Sigmoid colon (tissue), 4 donors: ENCODE data around the gene NRG3.

Experiments
- POLR2AphosphoS5 ChIP-seq, 4 donors: sonication (generic); formaldehyde crosslinking; IDR thresholded peaks; one replicate each; pipeline ENCODE4 v1.6.1; 2017; ENCODE audit warnings: antibody characterized with exemption in 4 of 4
- TF ChIP-seq, protein P1 (sequence below), 4 experiments: fragments of 450-650 bp in 3 of 4; fragments of 200-600 bp in 1 of 4; IDR thresholded peaks; one replicate each; pipeline ENCODE4 v1.5.1; 2016 to 2019; ENCODE audit warnings: antibody characterized with exemption in 4 of 4, mild to moderate bottlenecking in 3 of 4, moderate library complexity in 2 of 4

DNA sequence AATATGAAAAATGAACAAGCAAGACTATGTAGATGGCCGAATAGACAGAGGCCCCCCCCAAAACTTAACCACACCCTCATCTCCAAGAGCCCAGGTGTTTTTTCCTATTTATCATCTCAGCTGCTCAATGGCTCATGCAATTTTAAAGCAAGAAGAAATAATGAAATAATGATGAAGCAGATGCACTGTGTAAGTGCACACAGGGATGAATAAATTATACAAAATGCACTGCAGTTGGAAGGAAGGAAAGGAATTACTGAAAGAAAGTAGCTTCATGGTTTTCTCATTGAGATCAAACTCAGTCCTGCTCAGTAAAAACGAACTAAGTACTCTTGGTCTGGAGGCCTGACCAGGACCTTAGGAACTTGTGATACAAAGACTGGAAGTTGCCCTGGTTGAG lies 810.1 kb downstream of the NRG3 start:
- TF ChIP-seq, protein P1, sequence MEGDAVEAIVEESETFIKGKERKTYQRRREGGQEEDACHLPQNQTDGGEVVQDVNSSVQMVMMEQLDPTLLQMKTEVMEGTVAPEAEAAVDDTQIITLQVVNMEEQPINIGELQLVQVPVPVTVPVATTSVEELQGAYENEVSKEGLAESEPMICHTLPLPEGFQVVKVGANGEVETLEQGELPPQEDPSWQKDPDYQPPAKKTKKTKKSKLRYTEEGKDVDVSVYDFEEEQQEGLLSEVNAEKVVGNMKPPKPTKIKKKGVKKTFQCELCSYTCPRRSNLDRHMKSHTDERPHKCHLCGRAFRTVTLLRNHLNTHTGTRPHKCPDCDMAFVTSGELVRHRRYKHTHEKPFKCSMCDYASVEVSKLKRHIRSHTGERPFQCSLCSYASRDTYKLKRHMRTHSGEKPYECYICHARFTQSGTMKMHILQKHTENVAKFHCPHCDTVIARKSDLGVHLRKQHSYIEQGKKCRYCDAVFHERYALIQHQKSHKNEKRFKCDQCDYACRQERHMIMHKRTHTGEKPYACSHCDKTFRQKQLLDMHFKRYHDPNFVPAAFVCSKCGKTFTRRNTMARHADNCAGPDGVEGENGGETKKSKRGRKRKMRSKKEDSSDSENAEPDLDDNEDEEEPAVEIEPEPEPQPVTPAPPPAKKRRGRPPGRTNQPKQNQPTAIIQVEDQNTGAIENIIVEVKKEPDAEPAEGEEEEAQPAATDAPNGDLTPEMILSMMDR (IDR thresholded peaks at IDR 0.05): no peak
- TF ChIP-seq POLR2AphosphoS5 (IDR thresholded peaks at IDR 0.05): no peak
